Left lung (tissue), 10 donors: ENCODE data around the gene STPG2. TPM values are rescaled to one million over a fixed set of nuclear protein-coding genes. Genes with fewer than 3 reads are reported as not detected.

Source experiments
- ATAC-seq: fragments of 200-7000 bp; cut with Tn5 transposase; one replicate; pipeline ENCODE4 v1.9.1; 2020; ENCODE audit warnings: moderate library complexity
- DNase-seq, 4 donors: peaks; one replicate each; pipeline ENCODE4 v3.0.0-alpha.2; 2013 to 2020
- H3K27ac ChIP-seq, 2 donors: fragments of 200-600 bp; sonication (generic) in 1 of 2; one replicate each; pipeline versions ENCODE4 v1.5.0 to v1.8.0; 2020 to 2021
- H3K27me3 ChIP-seq, 2 donors: fragments of 200-600 bp; sonication (generic) in 1 of 2; one replicate each; pipeline versions ENCODE4 v1.5.0 to v1.8.0; 2020 to 2021
- H3K36me3 ChIP-seq, 2 donors: fragments of 200-600 bp; sonication (generic) in 1 of 2; one replicate each; pipeline versions ENCODE4 v1.5.0 to v1.8.0; 2020 to 2021
- H3K4me1 ChIP-seq, 2 donors: fragments of 200-600 bp; one replicate each; pipeline ENCODE4 v1.8.0; 2021
- H3K4me3 ChIP-seq, 2 donors: fragments of 200-600 bp; sonication (generic) in 1 of 2; one replicate each; pipeline versions ENCODE4 v1.5.0 to v1.8.0; 2020 to 2021; ENCODE audit warnings: mild to moderate bottlenecking in 1 of 2
- H3K9me3 ChIP-seq, 2 donors: fragments of 200-600 bp; sonication (generic) in 1 of 2; one replicate each; pipeline versions ENCODE4 v1.5.0 to v1.8.0; 2020 to 2021
- intact Hi-C, 2 donors: fragments of 100-400 bp; cut with DNase I; formaldehyde crosslinking; loops; one replicate each; pipeline versions ENCODE4 v1.11.2 to v1.14.2; 2022
- polyA plus RNA-seq, 6 donors: library from polyadenylated mRNA; unstranded; fragments of 120-200 nt; gene quantifications; one replicate each; pipeline ENCODE4 v1.2.1, GENCODE V29; 2013; ENCODE audit not compliant: insufficient read length in 6 of 6
- total RNA-seq, 2 donors: library from RNA; stranded (reverse); fragmentation: NEBNext Ultra II Directional; extraction: Animal tissue kit (Norgen Biotek cat#: 25700); gene quantifications; one replicate each; pipeline ENCODE4 v1.2.1, GENCODE V29; 2021
- TF ChIP-seq, protein P1 (sequence below), 2 donors: fragments of 200-600 bp; sonication (generic) in 1 of 2; IDR thresholded peaks; one replicate each; pipeline versions ENCODE4 v1.5.0 to v1.8.0; 2021; ENCODE audit warnings: antibody characterized with exemption in 2 of 2
- donor health status: DM: no; HTN: yes; CAD: no.
- donor health status: DM: no; HTN: no; CAD: no.

STPG2 gene
- total and polyA plus RNA-seq, 8 donors: 0.13 to 0.76 (median 0.30) TPM

DNA sequence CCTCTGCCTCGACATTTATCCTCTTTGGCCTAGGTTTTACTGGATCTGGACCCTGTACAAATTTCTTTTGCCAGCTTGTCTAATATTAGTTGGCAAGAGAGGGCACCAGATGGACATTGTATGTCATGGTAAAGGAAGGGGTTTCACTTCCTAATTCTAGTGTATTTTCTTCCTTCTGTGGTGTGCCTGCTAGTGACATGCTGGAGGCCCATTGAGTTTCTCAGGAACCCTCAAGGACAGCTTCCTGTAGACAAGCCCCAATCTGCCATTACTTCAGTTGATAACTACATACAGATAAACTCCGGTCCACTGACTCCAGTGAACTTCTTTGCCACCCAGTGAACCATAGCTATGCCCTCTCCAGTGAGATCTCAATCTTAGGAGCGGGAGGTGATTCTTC, 116.9 kb downstream of the STPG2 start:
- H3K9me3 ChIP-seq: peaks cover 0 to 27% of the 10 kb centered on the region in 2 donors
- ATAC-seq (no peak), DNase-seq (no peak)
- no peaks in the 10 kb centered on the region for H3K27me3 ChIP-seq
- H3K4me1 ChIP-seq: no peaks in the 10 kb centered on the region
- no peak overlapping the region for H3K27ac ChIP-seq
- no peak overlapping the region for H3K4me3 ChIP-seq
- intact Hi-C loops: no loop called here
- no peaks in the 10 kb centered on the region for H3K36me3 ChIP-seq
- TF ChIP-seq, protein P1, sequence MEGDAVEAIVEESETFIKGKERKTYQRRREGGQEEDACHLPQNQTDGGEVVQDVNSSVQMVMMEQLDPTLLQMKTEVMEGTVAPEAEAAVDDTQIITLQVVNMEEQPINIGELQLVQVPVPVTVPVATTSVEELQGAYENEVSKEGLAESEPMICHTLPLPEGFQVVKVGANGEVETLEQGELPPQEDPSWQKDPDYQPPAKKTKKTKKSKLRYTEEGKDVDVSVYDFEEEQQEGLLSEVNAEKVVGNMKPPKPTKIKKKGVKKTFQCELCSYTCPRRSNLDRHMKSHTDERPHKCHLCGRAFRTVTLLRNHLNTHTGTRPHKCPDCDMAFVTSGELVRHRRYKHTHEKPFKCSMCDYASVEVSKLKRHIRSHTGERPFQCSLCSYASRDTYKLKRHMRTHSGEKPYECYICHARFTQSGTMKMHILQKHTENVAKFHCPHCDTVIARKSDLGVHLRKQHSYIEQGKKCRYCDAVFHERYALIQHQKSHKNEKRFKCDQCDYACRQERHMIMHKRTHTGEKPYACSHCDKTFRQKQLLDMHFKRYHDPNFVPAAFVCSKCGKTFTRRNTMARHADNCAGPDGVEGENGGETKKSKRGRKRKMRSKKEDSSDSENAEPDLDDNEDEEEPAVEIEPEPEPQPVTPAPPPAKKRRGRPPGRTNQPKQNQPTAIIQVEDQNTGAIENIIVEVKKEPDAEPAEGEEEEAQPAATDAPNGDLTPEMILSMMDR (IDR thresholded peaks at IDR 0.05): no peak

DNA sequence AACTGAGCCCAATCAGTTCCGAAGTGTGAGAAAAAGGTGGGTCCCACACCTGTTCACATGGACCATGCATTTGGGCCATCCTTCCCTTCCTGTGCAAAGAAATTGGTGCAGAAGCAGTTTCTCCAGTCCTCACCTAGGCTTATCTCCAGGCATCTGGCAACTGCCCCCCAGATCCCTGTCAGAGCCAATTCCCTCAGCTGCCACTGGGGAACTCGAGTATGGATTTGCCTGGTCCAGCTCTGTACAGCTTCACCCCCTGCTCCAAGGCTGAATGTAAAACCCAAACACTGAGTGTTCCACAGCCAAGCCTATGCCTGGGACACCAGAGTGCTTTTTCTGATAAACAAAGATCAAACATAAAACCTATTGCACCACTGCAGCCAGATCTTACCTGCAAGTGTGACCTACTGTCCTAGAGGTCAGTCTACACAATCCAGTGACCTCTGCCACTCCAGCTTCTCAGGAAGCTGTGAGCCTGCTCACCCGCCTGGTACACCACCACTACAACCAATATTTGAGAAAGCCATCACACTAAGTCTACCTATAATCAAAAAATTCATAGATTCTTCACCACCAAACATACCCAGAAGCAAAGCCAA, 136.4 kb downstream of the STPG2 start:
- TF ChIP-seq, protein P1 (IDR thresholded peaks at IDR 0.05): no peak
- H3K27me3 ChIP-seq: no peaks in the 10 kb centered on the region
- intact Hi-C loops: no loop called here

DNA sequence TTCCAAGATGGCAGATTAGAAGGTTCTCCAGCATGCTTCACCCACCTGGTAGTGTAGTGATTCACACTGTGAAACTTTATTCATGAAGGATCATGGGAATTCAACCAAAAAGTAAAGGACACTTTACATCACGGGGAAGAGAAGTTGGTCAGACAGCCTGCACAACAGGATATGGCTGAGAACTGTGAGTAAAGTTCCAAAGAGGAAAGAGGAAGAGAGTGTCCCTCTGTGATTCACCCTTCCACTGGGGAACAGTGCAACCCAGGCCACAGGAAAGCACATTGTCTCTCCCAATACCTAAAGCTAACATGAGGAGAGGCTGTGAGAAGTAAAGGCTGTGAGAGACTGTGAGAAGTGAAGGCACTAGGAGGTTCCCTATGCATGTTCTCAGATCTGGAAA, 137.2 kb downstream of the STPG2 start:
- no peak for ATAC-seq
- H3K36me3 ChIP-seq: no peaks in the 10 kb centered on the region
- no peak for DNase-seq
- H3K27ac ChIP-seq: no peak overlapping the region
- no peak overlapping the region for H3K4me3 ChIP-seq
- intact Hi-C loops: no loop called here
- TF ChIP-seq, protein P1 (IDR thresholded peaks at IDR 0.05): no peak
- peaks cover 0 to 33% of the 10 kb centered on the region in 2 donors for H3K9me3 ChIP-seq
- H3K27me3 ChIP-seq: no peaks in the 10 kb centered on the region
- no peaks in the 10 kb centered on the region for H3K4me1 ChIP-seq

More for the DNA sequence above, 136.4 kb downstream of the STPG2 start:
- Histone ChIP-seq H3K27ac (no peak overlapping the region), H3K9me3 (peaks cover 0 to 39% of the 10 kb centered on the region in 2 donors), H3K4me3 (no peak overlapping the region), H3K4me1 (no peaks in the 10 kb centered on the region), H3K36me3 (no peaks in the 10 kb centered on the region)
- no peak for DNase-seq
- ATAC-seq: no peak

DNA sequence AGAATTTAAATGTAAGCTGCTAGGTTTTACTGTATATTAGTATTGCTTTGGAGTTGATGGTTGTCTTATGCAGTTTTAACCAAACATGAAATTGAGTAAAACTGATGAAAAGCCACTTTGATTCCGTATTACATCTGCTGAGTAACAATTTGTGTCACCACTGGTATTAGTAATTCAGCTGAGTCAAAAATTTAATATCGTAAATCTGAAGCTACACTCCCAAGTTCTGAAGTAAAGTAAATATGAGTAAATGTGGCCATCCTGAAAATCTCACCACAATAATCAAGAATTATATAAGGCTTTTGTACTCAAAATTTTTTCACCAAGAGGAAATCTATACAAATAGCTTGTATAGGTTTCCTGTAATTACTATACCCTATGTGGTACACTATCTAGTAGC, 142.3 kb downstream of the STPG2 start:
- H3K4me3 ChIP-seq: no peak overlapping the region
- ATAC-seq: no peak
- intact Hi-C loops: no loop called here

DNA sequence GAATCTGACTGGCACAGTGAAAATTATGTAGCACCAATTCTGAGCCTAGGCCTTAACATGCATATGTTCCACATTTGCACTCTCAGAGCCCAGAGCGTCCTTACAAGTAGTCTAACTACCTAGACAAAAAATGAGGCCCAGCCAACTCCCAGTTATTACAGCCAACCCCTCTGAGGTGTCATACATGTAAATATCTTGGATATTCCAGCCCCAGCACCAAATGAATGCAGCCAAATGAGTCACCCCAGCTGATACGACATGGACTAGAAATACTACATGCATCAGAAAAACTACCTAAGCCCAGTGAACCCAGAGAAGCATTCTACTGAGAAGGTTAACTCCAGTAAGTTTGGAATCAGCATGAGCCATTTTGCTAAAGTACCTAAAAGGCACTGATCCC, 145.1 kb downstream of the STPG2 start:
- DNase-seq: no peak
- intact Hi-C loops: no loop called here

More for the DNA sequence above, 142.3 kb downstream of the STPG2 start:
- no peaks in the 10 kb centered on the region for H3K27me3 ChIP-seq
- H3K9me3 ChIP-seq: peaks cover 0 to 9% of the 10 kb centered on the region in 2 donors
- TF ChIP-seq, protein P1 (IDR thresholded peaks at IDR 0.05): no peak
- H3K36me3 ChIP-seq: no peaks in the 10 kb centered on the region
- H3K4me1 ChIP-seq: no peaks in the 10 kb centered on the region
- H3K27ac ChIP-seq: no peak overlapping the region
- DNase-seq: no peak

More for the DNA sequence above, 145.1 kb downstream of the STPG2 start:
- ATAC-seq: no peak
- Histone ChIP-seq H3K4me3 (no peak overlapping the region), H3K27me3 (no peaks in the 10 kb centered on the region), H3K4me1 (no peaks in the 10 kb centered on the region), H3K27ac (no peak overlapping the region), H3K36me3 (no peaks in the 10 kb centered on the region), H3K9me3 (peaks cover 0 to 31% of the 10 kb centered on the region in 2 donors)
- TF ChIP-seq, protein P1 (IDR thresholded peaks at IDR 0.05): no peak
